Measurements from ENCODE around the gene ZEB2.

The ZEB2 gene

DNA sequence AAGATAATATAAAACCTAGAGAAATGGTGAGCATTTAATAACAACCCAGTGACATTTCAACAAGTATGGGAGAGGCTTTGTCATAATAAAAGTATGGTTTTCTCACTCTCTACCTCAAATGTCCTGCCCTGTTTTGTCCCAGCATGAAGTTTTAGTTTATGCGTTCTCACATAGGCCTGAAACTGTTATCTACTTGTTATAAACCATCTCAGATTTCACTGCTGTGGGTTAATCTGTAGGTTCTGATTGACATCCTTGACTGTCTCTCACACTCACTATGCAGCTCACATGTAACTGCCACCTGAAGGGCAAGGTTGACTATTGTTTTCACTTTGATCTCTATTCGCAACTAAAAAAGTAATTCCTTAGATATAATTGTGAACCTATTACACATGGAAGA, 44.9 kb downstream of the ZEB2 start:
- H3K9me3 ChIP-seq (ENCODE audit: control insufficient read depth, low read length), result no peaks in the 10 kb centered on the region

DNA sequence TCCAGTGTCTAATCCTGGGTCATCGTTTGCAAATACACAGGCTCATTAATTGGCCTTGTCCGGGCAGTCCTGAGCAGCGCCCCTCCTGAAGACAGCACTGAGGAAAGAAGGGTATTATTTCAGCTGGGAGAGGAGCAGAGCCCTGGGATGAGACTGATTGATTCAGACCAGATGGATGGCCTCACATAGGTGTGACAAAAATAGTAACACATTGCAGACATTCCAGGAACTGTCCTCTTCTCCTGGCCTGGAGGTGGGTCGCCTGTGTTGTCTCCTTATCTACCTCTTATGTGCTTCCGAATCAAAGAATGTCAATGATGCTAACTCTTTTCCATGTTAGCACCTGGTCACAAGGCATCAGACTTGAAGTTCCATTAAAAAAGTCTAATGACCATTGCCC, 45.9 kb downstream of the ZEB2 start:
- H3K27me3 ChIP-seq (replicated peaks; ENCODE audit: control insufficient read depth, insufficient read depth, low read length), result no peaks in the 10 kb centered on the region
- DNase-seq (ENCODE audit: low read depth), result no peak
- peaks cover 53% of the 10 kb centered on the region for H3K4me1 ChIP-seq (ENCODE audit: control insufficient read depth, insufficient read depth, low read length)
- no peaks in the 10 kb centered on the region for H3K9me3 ChIP-seq (ENCODE audit: control insufficient read depth, low read length)
- H3K9ac ChIP-seq (ENCODE audit: low read length), result no peak overlapping the region
- H3K4me3 ChIP-seq (ENCODE audit: low read length), result no peak overlapping the region
- H3K36me3 ChIP-seq (ENCODE audit: control insufficient read depth, insufficient read depth, low read length, severe bottlenecking), result peaks cover 34% of the 10 kb centered on the region

More for the DNA sequence above, 44.9 kb downstream of the ZEB2 start:
- no peak for DNase-seq (ENCODE audit: low read depth)
- peaks cover 54% of the 10 kb centered on the region for H3K4me1 ChIP-seq (ENCODE audit: control insufficient read depth, insufficient read depth, low read length)
- no peaks in the 10 kb centered on the region for H3K27me3 ChIP-seq (replicated peaks; ENCODE audit: control insufficient read depth, insufficient read depth, low read length)
- no peak overlapping the region for H3K4me3 ChIP-seq (ENCODE audit: low read length)
- H3K9ac ChIP-seq (ENCODE audit: low read length), result no peak overlapping the region
- H3K36me3 ChIP-seq (ENCODE audit: control insufficient read depth, insufficient read depth, low read length, severe bottlenecking), result peaks cover 34% of the 10 kb centered on the region

DNA sequence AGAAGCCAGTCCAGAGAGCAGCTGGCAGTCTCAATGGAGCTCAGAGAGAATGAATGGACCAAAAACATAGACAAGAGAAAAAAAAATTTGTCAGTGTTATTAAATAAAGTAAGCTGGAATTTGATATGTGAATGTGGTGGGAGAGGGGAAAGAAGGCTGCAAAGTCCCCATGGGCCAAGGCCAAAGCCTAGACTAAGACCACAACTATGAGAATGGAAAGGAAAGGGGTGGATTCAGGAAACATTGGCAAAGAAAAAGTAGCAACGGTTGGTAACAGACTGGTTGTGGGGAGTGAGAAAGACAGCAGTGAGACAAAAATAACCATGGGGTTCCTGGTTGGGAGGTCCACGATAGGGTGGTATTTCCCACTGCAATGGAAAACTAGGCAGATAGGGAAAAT, 47.0 kb downstream of the ZEB2 start:
- Histone ChIP-seq H3K9ac (ENCODE audit: low read length) (no peak overlapping the region), H3K4me1 (ENCODE audit: control insufficient read depth, insufficient read depth, low read length) (peaks cover 44% of the 10 kb centered on the region), H3K9me3 (ENCODE audit: control insufficient read depth, low read length) (no peaks in the 10 kb centered on the region), H3K27me3 (replicated peaks; ENCODE audit: control insufficient read depth, insufficient read depth, low read length) (no peaks in the 10 kb centered on the region), H3K36me3 (ENCODE audit: control insufficient read depth, insufficient read depth, low read length, severe bottlenecking) (peaks cover 34% of the 10 kb centered on the region), H3K4me3 (ENCODE audit: low read length) (no peak overlapping the region)
- no peak for DNase-seq (ENCODE audit: low read depth)

DNA sequence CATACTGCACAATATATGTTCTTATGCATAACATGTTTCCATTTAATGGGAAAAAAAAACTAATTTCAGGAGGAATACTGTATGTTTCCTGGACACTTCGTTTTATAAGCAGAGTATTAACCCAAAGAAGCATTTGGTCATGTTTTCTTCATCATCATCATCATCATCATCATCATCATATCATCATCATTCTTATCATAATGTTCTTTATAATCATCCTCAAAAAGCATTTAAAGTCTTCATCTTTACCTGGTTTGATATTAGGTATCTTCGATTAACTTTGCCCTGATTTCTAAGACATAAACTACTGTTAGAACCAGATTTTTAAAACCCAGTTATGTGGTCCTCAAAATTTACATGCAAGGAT, 47.9 kb downstream of the ZEB2 start:
- H3K9ac ChIP-seq (ENCODE audit: low read length), result no peak overlapping the region
- H3K4me1 ChIP-seq (ENCODE audit: control insufficient read depth, insufficient read depth, low read length), result peaks cover 35% of the 10 kb centered on the region
- peaks cover 30% of the 10 kb centered on the region for H3K36me3 ChIP-seq (ENCODE audit: control insufficient read depth, insufficient read depth, low read length, severe bottlenecking)
- H3K27me3 ChIP-seq (replicated peaks; ENCODE audit: control insufficient read depth, insufficient read depth, low read length), result no peaks in the 10 kb centered on the region
- DNase-seq (ENCODE audit: low read depth), result no peak
- H3K4me3 ChIP-seq (ENCODE audit: low read length), result no peak overlapping the region
- H3K9me3 ChIP-seq (ENCODE audit: control insufficient read depth, low read length), result no peaks in the 10 kb centered on the region

DNA sequence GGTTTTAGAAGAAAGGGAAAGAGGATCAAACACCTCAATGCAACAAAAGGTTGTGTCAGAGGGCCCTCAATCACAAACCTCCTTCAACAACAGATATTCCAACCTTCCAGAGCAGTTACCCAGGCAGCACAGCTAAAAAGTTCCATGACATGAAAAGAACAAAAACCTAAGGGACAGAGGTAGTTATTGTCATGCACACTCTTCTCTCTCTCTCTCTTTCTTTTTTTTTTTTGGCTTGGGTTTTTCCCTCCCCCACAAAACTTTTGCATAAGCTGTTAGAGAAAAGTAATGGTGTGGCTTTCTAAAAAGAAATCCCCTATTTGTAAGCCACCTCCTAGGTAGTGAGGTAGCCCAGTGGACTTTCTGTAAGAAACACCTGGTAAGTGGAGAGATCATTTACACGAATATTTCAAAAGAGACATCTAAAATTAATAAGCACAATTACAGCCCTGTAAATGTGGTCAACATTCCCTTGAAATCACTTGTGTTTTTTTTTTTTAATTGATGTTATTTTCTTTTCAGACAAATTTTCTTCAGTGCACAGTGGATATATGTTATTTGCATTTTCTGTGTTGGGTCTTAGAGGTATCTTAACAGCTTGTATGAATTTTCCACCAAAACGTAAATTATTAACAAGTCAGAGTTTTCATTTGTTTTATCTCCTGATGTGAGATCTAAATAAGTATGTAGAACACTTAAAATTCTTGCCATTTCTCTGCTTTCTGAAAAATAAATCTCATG, 48.4 kb downstream of the ZEB2 start:
- no peak for DNase-seq (ENCODE audit: low read depth)
- Histone ChIP-seq H3K9ac (ENCODE audit: low read length) (no peak overlapping the region), H3K4me1 (ENCODE audit: control insufficient read depth, insufficient read depth, low read length) (peaks cover 30% of the 10 kb centered on the region), H3K4me3 (ENCODE audit: low read length) (no peak overlapping the region), H3K36me3 (ENCODE audit: control insufficient read depth, insufficient read depth, low read length, severe bottlenecking) (peaks cover 30% of the 10 kb centered on the region), H3K9me3 (ENCODE audit: control insufficient read depth, low read length) (no peaks in the 10 kb centered on the region), H3K27me3 (replicated peaks; ENCODE audit: control insufficient read depth, insufficient read depth, low read length) (no peaks in the 10 kb centered on the region)

DNA sequence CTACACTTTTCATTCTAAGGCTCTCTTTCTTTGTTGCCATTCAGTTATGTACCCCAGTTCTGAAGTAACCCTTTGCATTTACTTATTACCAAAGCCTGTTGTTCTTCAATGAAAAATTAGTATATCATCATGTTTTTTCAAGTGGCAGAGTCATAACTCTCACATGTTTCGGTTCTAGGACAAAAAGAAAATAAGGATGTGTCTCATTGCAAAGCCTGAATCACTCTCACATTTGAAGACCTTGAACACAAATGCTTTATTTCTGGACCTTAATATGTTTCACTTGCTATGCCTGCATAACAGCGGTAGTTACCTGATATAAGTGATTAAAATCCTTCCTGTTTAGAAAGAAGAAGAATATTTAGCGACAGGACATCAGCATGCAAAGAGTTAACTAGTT, 49.1 kb downstream of the ZEB2 start:
- H3K4me1 ChIP-seq (ENCODE audit: control insufficient read depth, insufficient read depth, low read length), result peaks cover 25% of the 10 kb centered on the region
- H3K27me3 ChIP-seq (replicated peaks; ENCODE audit: control insufficient read depth, insufficient read depth, low read length), result no peaks in the 10 kb centered on the region
- H3K36me3 ChIP-seq (ENCODE audit: control insufficient read depth, insufficient read depth, low read length, severe bottlenecking), result peaks cover 25% of the 10 kb centered on the region
- no peak for DNase-seq (ENCODE audit: low read depth)
- no peaks in the 10 kb centered on the region for H3K9me3 ChIP-seq (ENCODE audit: control insufficient read depth, low read length)
- peak overlapping the region; percentile 47 for H3K9ac ChIP-seq (ENCODE audit: low read length)
- H3K4me3 ChIP-seq (ENCODE audit: low read length), result no peak overlapping the region

DNA sequence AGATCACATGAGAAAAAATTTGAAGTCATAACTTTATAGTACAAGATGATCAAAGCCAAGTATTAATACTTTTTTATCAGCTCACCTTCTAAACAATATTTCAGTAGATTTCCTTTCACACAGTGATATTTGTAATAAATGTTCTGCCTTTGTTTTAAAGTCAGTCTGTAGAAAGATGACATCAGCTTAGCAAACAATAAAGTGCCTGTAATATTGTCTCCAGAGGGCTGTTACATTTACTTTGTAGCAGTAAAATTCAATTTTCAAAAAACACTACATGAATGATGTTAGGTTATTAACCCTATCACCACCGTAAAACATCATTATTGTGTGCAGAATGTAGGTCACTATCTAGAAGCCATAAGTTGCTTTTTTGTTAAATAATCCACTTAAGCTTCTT, 49.6 kb downstream of the ZEB2 start:
- no peaks in the 10 kb centered on the region for H3K9me3 ChIP-seq (ENCODE audit: control insufficient read depth, low read length)
- H3K36me3 ChIP-seq (ENCODE audit: control insufficient read depth, insufficient read depth, low read length, severe bottlenecking), result peaks cover 27% of the 10 kb centered on the region
- no peak overlapping the region for H3K4me3 ChIP-seq (ENCODE audit: low read length)
- H3K9ac ChIP-seq (ENCODE audit: low read length), result peak overlapping the region; percentile 47
- H3K4me1 ChIP-seq (ENCODE audit: control insufficient read depth, insufficient read depth, low read length), result peaks cover 25% of the 10 kb centered on the region
- no peaks in the 10 kb centered on the region for H3K27me3 ChIP-seq (replicated peaks; ENCODE audit: control insufficient read depth, insufficient read depth, low read length)
- no peak for DNase-seq (ENCODE audit: low read depth)

DNA sequence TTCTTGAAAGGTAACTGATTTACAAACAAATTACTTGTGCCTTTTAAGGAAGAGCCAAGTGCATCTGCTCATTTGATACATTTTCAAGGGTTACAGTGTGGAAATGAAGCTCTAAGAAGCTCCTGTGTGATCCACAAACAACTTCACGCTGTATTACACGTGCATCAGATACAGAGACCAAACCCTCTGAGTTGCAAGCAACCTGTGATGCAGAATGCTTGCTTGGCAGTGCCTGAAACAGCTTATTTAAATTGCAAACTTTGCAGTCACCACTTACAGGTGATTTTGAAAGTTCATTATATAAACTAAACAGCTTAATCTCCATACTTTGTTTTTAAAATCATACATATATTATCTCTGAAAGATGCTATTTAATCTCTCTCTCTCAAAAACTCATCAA, 50.1 kb downstream of the ZEB2 start:
- Histone ChIP-seq H3K9me3 (ENCODE audit: control insufficient read depth, low read length) (no peaks in the 10 kb centered on the region), H3K4me3 (ENCODE audit: low read length) (no peak overlapping the region), H3K36me3 (ENCODE audit: control insufficient read depth, insufficient read depth, low read length, severe bottlenecking) (peaks cover 32% of the 10 kb centered on the region), H3K27me3 (replicated peaks; ENCODE audit: control insufficient read depth, insufficient read depth, low read length) (no peaks in the 10 kb centered on the region), H3K4me1 (ENCODE audit: control insufficient read depth, insufficient read depth, low read length) (peaks cover 25% of the 10 kb centered on the region), H3K9ac (ENCODE audit: low read length) (no peak overlapping the region)
- DNase-seq (ENCODE audit: low read depth), result no peak

DNA sequence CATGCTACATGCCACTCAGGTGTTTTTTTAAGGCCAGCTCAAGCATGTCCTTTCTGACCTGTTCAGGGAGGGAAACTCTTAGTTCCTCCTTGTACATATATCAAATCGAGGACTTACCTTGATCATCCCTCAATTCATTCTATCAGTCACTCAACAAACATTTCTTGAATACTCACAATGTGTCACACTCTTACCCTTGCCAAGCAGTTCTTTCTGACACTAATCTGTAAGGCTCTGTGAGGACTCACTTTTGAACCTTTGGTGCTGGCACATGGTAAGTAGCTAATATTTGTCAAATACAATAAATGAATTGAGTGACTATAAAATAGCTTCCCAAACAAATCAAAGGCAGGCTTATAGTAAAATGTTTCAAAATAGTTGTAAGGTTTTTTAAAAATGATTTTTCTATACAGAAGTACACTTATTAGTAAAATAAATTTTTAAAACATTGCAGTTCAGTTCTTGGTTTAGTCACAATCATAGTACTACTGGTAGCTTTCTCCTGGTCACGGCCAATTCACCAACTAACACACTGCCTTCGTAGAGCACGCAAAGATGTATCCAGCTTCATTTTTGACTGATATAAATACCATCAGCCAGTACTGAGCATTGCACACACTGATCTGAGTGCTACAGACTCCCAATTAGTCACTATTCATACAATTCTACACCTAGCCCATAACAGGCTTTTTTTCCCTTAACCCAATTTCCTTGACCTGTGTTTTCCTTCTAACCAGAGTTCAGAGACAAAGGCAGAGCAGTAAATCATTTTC, 50.9 kb downstream of the ZEB2 start:
- DNase-seq (ENCODE audit: low read depth), result no peak
- Histone ChIP-seq H3K36me3 (ENCODE audit: control insufficient read depth, insufficient read depth, low read length, severe bottlenecking) (peaks cover 35% of the 10 kb centered on the region), H3K9ac (ENCODE audit: low read length) (no peak overlapping the region), H3K4me3 (ENCODE audit: low read length) (no peak overlapping the region), H3K27me3 (replicated peaks; ENCODE audit: control insufficient read depth, insufficient read depth, low read length) (no peaks in the 10 kb centered on the region), H3K9me3 (ENCODE audit: control insufficient read depth, low read length) (no peaks in the 10 kb centered on the region), H3K4me1 (ENCODE audit: control insufficient read depth, insufficient read depth, low read length) (peaks cover 25% of the 10 kb centered on the region)

DNA sequence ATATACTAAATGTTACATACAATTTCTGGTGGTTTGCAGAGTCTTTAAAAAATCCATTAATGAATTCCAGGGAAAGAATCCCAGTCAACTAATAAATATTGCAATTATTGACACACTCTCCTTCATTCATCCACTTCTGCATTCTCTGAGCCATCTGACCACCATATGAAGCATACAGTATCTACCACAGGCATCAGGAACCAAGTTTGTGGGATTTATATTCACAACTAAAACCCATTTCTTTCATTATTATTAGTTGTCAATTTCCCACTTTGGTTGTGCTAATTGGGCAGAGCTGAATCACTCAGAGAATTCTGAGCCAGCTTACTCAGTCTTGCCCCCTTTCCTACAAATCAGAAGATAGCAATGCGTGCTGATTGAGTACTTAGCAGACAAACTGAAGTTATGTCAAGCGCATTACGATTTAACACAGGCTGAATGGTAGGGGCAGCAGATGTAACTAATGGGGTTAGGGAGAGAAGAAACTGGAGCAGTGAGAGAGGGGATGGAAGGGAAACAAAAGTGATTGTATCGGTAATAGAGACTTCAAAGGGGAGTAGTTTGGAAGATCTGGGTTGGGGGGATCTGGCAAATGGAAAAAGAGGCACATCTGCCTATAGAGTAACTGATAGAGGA, 52.3 kb downstream of the ZEB2 start:
- Histone ChIP-seq H3K9me3 (ENCODE audit: control insufficient read depth, low read length) (no peaks in the 10 kb centered on the region), H3K36me3 (ENCODE audit: control insufficient read depth, insufficient read depth, low read length, severe bottlenecking) (peaks cover 34% of the 10 kb centered on the region), H3K9ac (ENCODE audit: low read length) (no peak overlapping the region), H3K27me3 (replicated peaks; ENCODE audit: control insufficient read depth, insufficient read depth, low read length) (no peaks in the 10 kb centered on the region), H3K4me1 (ENCODE audit: control insufficient read depth, insufficient read depth, low read length) (peaks cover 25% of the 10 kb centered on the region), H3K4me3 (ENCODE audit: low read length) (no peak overlapping the region)
- no peak for DNase-seq (ENCODE audit: low read depth)

DNA sequence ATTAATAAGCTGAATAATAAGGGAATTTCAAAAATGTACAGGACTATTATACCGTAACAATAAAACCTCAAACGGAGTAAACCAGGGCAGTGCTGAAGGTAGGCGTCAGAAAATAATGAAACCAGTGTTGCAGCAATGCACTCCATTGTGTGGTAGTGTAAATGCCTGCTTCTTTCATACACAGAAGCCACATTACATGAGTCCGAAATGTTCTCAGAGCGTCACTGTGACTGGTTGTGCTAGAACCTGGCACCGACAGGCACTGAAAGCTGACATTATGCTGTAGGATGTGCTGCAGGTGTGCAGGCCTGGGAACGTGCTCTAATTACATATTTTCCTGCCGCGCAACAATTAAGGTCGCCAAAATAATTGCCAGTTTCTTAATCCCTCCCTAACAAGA, 53.3 kb downstream of the ZEB2 start:
- H3K4me1 ChIP-seq (ENCODE audit: control insufficient read depth, insufficient read depth, low read length), result peaks cover 29% of the 10 kb centered on the region
- H3K4me3 ChIP-seq (ENCODE audit: low read length), result no peak overlapping the region
- peaks cover 27% of the 10 kb centered on the region for H3K36me3 ChIP-seq (ENCODE audit: control insufficient read depth, insufficient read depth, low read length, severe bottlenecking)
- no peaks in the 10 kb centered on the region for H3K9me3 ChIP-seq (ENCODE audit: control insufficient read depth, low read length)
- H3K9ac ChIP-seq (ENCODE audit: low read length), result no peak overlapping the region
- no peak for DNase-seq (ENCODE audit: low read depth)
- H3K27me3 ChIP-seq (replicated peaks; ENCODE audit: control insufficient read depth, insufficient read depth, low read length), result no peaks in the 10 kb centered on the region

Data from adipocyte (in vitro differentiated cells).